MG63 (cell line): Measurements from ENCODE around the gene ETFRF1. TPM values are rescaled to one million over a fixed set of nuclear protein-coding genes. Genes with fewer than 3 reads are reported as not detected.

Experiments
- DNase-seq: peaks from one replicate; pipeline ENCODE4 v3.0.0-alpha.2; 2020
- H3K27me3 ChIP-seq: fragments of 250-450 bp; sonication (Bioruptor Pico); 2 replicates; pipeline ENCODE4 v1.5.1; 2020; ENCODE audit warnings: mild to moderate bottlenecking, moderate library complexity
- H3K36me3 ChIP-seq: fragments of 250-450 bp; sonication (Bioruptor Pico); 2 replicates; pipeline ENCODE4 v1.5.1; 2020; ENCODE audit warnings: mild to moderate bottlenecking, moderate library complexity
- H3K4me3 ChIP-seq: fragments of 250-450 bp; sonication (Bioruptor Pico); 2 replicates; pipeline ENCODE4 v1.5.1; 2020; ENCODE audit warnings: mild to moderate bottlenecking, moderate library complexity
- H3K9me3 ChIP-seq: fragments of 250-450 bp; sonication (Bioruptor Pico); 2 replicates; pipeline ENCODE4 v1.5.1; 2020; ENCODE audit warnings: mild to moderate bottlenecking, moderate library complexity
- total RNA-seq: library from RNA; depleted of rRNA; stranded (reverse); fragments of >200 nt; shearing (Covaris generic); gene quantifications from 2 replicates; pipeline ENCODE4 v1.2.3, GENCODE V29; 2014; ENCODE audit warnings: low replicate concordance; rRNA removed

The ETFRF1 gene
- total RNA-seq, 1 experiment from 2014 or later: 25.6 TPM

DNA sequence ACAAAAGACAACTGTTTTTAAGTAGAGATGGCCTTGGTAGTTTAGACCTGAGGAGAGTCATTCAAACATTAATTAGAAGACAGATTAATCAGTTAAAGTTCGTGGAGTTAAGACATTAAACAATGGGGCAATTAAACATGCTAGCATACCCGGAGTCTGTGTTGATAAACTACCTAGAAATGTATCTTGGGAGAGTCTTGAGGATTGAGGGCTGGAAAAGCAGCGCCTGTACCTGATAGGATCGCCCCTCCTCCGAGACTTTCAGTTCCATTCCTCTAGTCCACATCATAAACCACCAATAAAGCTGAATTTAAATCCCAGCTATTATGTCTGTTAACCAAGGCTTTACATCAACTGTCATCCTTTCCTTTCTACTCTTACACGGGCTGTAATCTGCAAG is 56.7 kb downstream of the ETFRF1 start:
- H3K27me3 ChIP-seq: no peaks in the 10 kb centered on the region
- peaks cover 6% of the 10 kb centered on the region for H3K36me3 ChIP-seq
- no peaks in the 10 kb centered on the region for H3K9me3 ChIP-seq
- no peak for DNase-seq
- peak overlapping the region; percentile 75 for H3K4me3 ChIP-seq

DNA sequence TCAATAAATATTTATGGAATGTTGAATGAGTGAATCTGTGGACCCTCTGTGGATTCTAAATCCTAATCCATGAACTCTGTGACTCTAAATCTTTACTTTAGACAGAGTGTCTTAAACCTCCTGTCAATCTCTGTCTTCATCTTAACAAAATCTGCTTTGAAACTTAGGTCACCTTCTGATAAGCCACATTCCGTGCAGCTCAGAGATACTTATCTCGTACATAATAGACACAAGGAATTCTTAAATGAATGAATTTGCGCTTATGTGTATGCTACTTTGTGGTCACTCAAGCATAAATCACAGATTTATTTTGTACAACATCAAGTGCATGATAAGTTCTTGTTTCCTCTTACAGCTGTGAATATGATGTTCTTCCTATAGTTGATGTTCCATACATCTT is 57.9 kb downstream of the ETFRF1 start:
- no peaks in the 10 kb centered on the region; the same call in 1 of the 2 replicates for H3K36me3 ChIP-seq
- no peak for DNase-seq
- H3K27me3 ChIP-seq: no peaks in the 10 kb centered on the region
- no peak overlapping the region for H3K4me3 ChIP-seq
- no peaks in the 10 kb centered on the region for H3K9me3 ChIP-seq

DNA sequence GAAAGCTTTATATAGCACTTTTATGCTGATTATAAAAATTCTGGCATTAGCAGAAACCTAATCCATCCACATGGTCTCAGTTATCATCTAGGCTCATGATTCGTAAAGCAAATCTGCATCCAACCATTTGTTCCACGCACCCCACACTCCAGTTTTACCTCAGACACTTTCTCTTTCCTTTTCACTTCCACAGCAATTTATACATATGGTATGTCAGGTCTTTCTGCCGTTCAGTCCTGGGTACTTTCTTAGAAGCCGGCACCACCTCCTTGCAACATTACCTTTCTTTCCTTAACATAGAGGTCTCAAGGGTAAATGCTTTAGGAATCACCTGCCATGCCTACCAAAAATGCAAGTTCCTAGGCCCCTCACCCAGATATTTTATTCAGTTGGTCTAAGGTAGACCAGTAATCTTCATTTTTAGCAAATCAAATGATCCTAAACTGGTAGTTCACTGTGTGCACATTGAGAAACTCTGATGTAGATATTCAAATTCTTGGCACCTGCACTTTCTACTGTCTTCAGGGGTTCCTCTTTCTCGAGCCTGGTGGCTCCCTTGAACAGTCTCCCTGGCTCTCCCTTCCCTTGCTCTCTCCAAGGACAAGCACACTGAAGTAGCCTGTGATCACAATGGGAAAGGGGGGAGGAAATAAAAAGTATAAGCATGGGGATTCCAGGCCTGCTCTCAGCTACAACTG is 58.5 kb downstream of the ETFRF1 start:
- Histone ChIP-seq H3K27me3 (no peaks in the 10 kb centered on the region), H3K9me3 (no peaks in the 10 kb centered on the region), H3K36me3 (no peaks in the 10 kb centered on the region; the same call in 1 of the 2 replicates), H3K4me3 (no peak overlapping the region)
- no peak for DNase-seq

DNA sequence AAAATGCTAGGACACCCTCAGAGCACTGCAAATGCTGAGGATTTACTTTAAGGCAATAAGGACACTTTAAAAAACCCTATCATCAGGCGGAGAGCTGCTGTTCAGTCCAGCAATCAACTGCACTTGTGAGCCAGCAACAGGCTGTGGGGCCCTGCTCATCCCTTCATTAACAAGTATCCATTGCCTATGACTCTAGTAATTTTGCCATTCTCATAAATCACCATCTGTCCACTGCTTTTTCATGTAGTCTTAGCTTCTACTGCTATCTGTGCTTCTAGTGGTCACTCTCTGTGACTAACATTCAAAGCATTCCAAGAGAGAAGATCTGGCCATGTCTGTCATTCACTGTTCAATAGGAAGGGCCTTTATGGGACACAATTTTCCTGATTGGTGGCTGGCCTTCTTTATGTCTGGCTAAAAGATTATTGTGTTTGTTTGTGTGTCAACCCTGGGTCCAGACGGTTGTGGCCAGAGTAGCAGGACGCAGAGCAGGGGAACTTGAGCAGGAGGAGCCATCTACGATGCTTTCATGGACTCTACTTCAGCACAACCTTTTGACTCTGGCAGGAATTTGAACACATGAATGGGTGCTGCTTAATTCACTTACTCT is 59.3 kb downstream of the ETFRF1 start:
- no peaks in the 10 kb centered on the region for H3K36me3 ChIP-seq
- no peaks in the 10 kb centered on the region for H3K9me3 ChIP-seq
- no peaks in the 10 kb centered on the region for H3K27me3 ChIP-seq
- DNase-seq: no peak
- no peak overlapping the region for H3K4me3 ChIP-seq

Other genes starting within 250 kb of the ETFRF1 start
- 49.6 and 61.5 TPM in 2 replicates for gene BCAT1, start 246.1 kb upstream of the ETFRF1 start, total RNA-seq
- gene DNAI7, start 77 bp upstream of the ETFRF1 start, total RNA-seq: 0.84 TPM in 1 of 2 replicates, not detected in the other
- 4.1 and 6.1 TPM in 2 replicates for gene KRAS, start 55.7 kb downstream of the ETFRF1 start, total RNA-seq